Neural cell (in vitro differentiated cells): ENCODE results near the gene NCOA5. TPM values are rescaled to one million over a fixed set of nuclear protein-coding genes. Genes with fewer than 3 reads are reported as not detected.

Experiments used
- H2AFZ ChIP-seq: fragments of 200-600, 300-800 bp; sonication (generic), shearing (Covaris generic); 2 replicates; pipeline ENCODE4 v1.6.0; 2014; ENCODE audit warnings: low read depth, mild to moderate bottlenecking, antibody characterized with exemption, low read length, moderate library complexity
- H3F3A ChIP-seq: fragments of 200-600 bp; shearing (Covaris generic); 2 replicates; pipeline ENCODE4 v1.6.1; 2016; ENCODE audit warnings: mild to moderate bottlenecking, moderate library complexity, mixed read lengths, antibody characterized with exemption, low read length; ENCODE audit not compliant: insufficient read depth, poor library complexity, severe bottlenecking
- H3K27ac ChIP-seq: fragments of 200-600, 300-800 bp; sonication (generic), shearing (Covaris generic); 2 replicates; pipeline ENCODE4 v1.5.1; 2014; ENCODE audit warnings: mild to moderate bottlenecking, low read length, moderate library complexity
- H3K27me3 ChIP-seq: fragments of 300-800, 200-600 bp; sonication (generic), shearing (Covaris generic); 2 replicates; pipeline ENCODE4 v1.6.0; 2014; ENCODE audit warnings: mild to moderate bottlenecking, low read depth, low read length, moderate library complexity; ENCODE audit not compliant: insufficient read depth
- H3K36me3 ChIP-seq: fragments of 300-800, 200-600 bp; sonication (generic), shearing (Covaris generic); 2 replicates; pipeline ENCODE4 v1.5.1; 2014; ENCODE audit warnings: mild to moderate bottlenecking, antibody characterized with exemption, low read length, moderate library complexity; ENCODE audit not compliant: insufficient read depth
- H3K4me2 ChIP-seq: fragments of 300-800, 200-600 bp; sonication (generic), shearing (Covaris generic); 2 replicates; pipeline ENCODE4 v1.6.0; 2014; ENCODE audit warnings: mild to moderate bottlenecking, low read length
- H3K4me3 ChIP-seq: fragments of 300-800, 200-600 bp; sonication (generic), shearing (Covaris generic); 2 replicates; pipeline ENCODE4 v1.5.1; 2014; ENCODE audit warnings: mild to moderate bottlenecking, low read length, moderate library complexity
- H3K79me2 ChIP-seq: fragments of 200-600 bp; shearing (Covaris generic); replicated peaks from 2 replicates; pipeline ENCODE4 v1.6.0; 2014; ENCODE audit warnings: mild to moderate bottlenecking, low read length, moderate library complexity; ENCODE audit not compliant: insufficient read depth
- H3K9ac ChIP-seq: fragments of 300-800, 200-600 bp; sonication (generic), shearing (Covaris generic); 2 replicates; pipeline ENCODE4 v1.6.1; 2016; ENCODE audit warnings: mild to moderate bottlenecking, low read length, mixed read lengths
- H3K9me2 ChIP-seq: fragments of 200-600 bp; shearing (Covaris generic); 2 replicates; pipeline ENCODE4 v1.6.1; 2016; ENCODE audit warnings: mild to moderate bottlenecking, low read length, mixed read lengths; ENCODE audit not compliant: insufficient read depth
- H3K9me3 ChIP-seq: fragments of 200-600, 300-800 bp; sonication (generic), shearing (Covaris generic); 2 replicates; pipeline ENCODE4 v1.6.1; 2016; ENCODE audit warnings: mild to moderate bottlenecking, mixed run types, low read length, moderate library complexity, mixed read lengths
- H4K20me1 ChIP-seq: fragments of 200-600 bp; shearing (Covaris generic); 2 replicates; pipeline ENCODE4 v1.6.1; 2016; ENCODE audit warnings: mild to moderate bottlenecking, mixed run types; ENCODE audit not compliant: insufficient read depth
- CTCF ChIP-seq: fragments of 450-650 bp; IDR thresholded peaks from 2 replicates; pipeline ENCODE4 v1.5.1; 2014; ENCODE audit warnings: antibody characterized with exemption, mild to moderate bottlenecking, moderate library complexity; ENCODE audit not compliant: poor library complexity, severe bottlenecking
- EP300 ChIP-seq: fragments of 450-650 bp; conservative IDR thresholded peaks from 2 replicates; pipeline ENCODE4 v1.6.1; 2014; ENCODE audit warnings: antibody characterized with exemption, mild to moderate bottlenecking, moderate library complexity; ENCODE audit not compliant: poor library complexity, severe bottlenecking
- EZH2 ChIP-seq: fragments of 200-600, 300-800 bp; shearing (Covaris generic), sonication (generic); IDR thresholded peaks from 2 replicates; pipeline ENCODE4 v1.6.1; 2014; ENCODE audit warnings: antibody characterized with exemption, low read length, borderline replicate concordance, mild to moderate bottlenecking; ENCODE audit not compliant: insufficient read depth, poor library complexity, severe bottlenecking
- MXI1 ChIP-seq: fragments of 450-650 bp; conservative IDR thresholded peaks from 2 replicates; pipeline ENCODE4 v1.6.1; 2014; ENCODE audit warnings: antibody characterized with exemption, mild to moderate bottlenecking; ENCODE audit not compliant: poor library complexity, severe bottlenecking
- POLR2AphosphoS5 ChIP-seq: IDR thresholded peaks from 2 replicates; pipeline ENCODE4 v1.6.1; 2012
- RAD21 ChIP-seq: fragments of 450-650 bp; conservative IDR thresholded peaks from 2 replicates; pipeline ENCODE4 v1.6.1; 2014; ENCODE audit warnings: antibody characterized with exemption, mild to moderate bottlenecking, moderate library complexity
- REST ChIP-seq: IDR thresholded peaks from 2 replicates; pipeline ENCODE4 v1.6.1; 2012; ENCODE audit warnings: borderline replicate concordance
- SMC3 ChIP-seq: fragments of 450-650 bp; conservative IDR thresholded peaks from 2 replicates; pipeline ENCODE4 v1.6.1; 2014; ENCODE audit warnings: antibody characterized with exemption, mild to moderate bottlenecking, moderate library complexity; ENCODE audit not compliant: poor library complexity
- TAF1 ChIP-seq: IDR thresholded peaks from 2 replicates; pipeline ENCODE4 v1.6.1; 2012; ENCODE audit warnings: low read depth
- polyA plus RNA-seq: library from polyadenylated mRNA; depleted of rRNA; stranded (reverse); fragments of >200 nt; gene quantifications from 2 replicates; pipeline ENCODE4 v1.2.3, GENCODE V29; 2014

NCOA5 gene
- polyA plus RNA-seq, 1 donor from 2014 or later, result 29.9 TPM

GRCh38 chr20:46102940-46103339 is 13.2 kb upstream of the NCOA5 start:
- Histone ChIP-seq H3K36me3 (no peaks in the 10 kb centered on the region), H3K9ac (no peak overlapping the region), H3K27me3 (no peaks in the 10 kb centered on the region), H3F3A (no peaks in the 10 kb centered on the region), H3K9me2 (no peaks in the 10 kb centered on the region), H3K79me2 (no peaks in the 10 kb centered on the region), H2AFZ (no peak overlapping the region), H3K4me3 (no peak overlapping the region), H3K9me3 (no peaks in the 10 kb centered on the region), H4K20me1 (no peaks in the 10 kb centered on the region), H3K27ac (no peak overlapping the region), H3K4me2 (no peak overlapping the region)
- no peak for TF ChIP-seq EZH2
- no peak for TF ChIP-seq MXI1
- no peak for TF ChIP-seq CTCF
- TF ChIP-seq SMC3, result no peak
- no peak for TF ChIP-seq REST
- no peak for TF ChIP-seq POLR2AphosphoS5
- TF ChIP-seq TAF1, result no peak
- TF ChIP-seq EP300, result no peak
- TF ChIP-seq RAD21, result no peak

- H3K36me3 ChIP-seq, result no peaks in the 10 kb centered on the region
- H3K4me2 ChIP-seq, result no peak overlapping the region
- H3K79me2 ChIP-seq, result no peaks in the 10 kb centered on the region
- H3K9me2 ChIP-seq, result no peaks in the 10 kb centered on the region
- H3K27ac ChIP-seq, result no peak overlapping the region
- H3K9ac ChIP-seq, result no peak overlapping the region
- H3K9me3 ChIP-seq, result no peaks in the 10 kb centered on the region
- H3F3A ChIP-seq, result no peaks in the 10 kb centered on the region
- TF ChIP-seq REST, result no peak
- no peaks in the 10 kb centered on the region for H3K27me3 ChIP-seq
- no peaks in the 10 kb centered on the region for H4K20me1 ChIP-seq
- no peak overlapping the region for H2AFZ ChIP-seq
- no peak overlapping the region for H3K4me3 ChIP-seq
Observed at GRCh38 chr20:46101957-46102356, 12.2 kb upstream of the NCOA5 start.
